Ovary (tissue), 9 donors: Measurements from ENCODE around the gene ZNF222. TPM values are rescaled to one million over a fixed set of nuclear protein-coding genes. Genes with fewer than 3 reads are reported as not detected.

Source experiments
- DNase-seq, 5 donors: peaks; one replicate each; pipeline ENCODE4 v3.0.0-alpha.2; 2019 to 2020
- H3K27ac ChIP-seq, 2 donors: fragments of 200-600 bp; one replicate each; pipeline versions ENCODE4 v1.5.1 to v1.8.0; 2019 to 2022
- H3K27me3 ChIP-seq: fragments of 200-600 bp; one replicate; pipeline ENCODE4 v1.8.0; 2022
- H3K36me3 ChIP-seq: fragments of 200-600 bp; sonication (generic); one replicate; pipeline ENCODE4 v1.5.1; 2019
- H3K4me1 ChIP-seq: one replicate; pipeline ENCODE4 v1.8.1; 2013; ENCODE audit warnings: mild to moderate bottlenecking, moderate library complexity; ENCODE audit not compliant: insufficient read depth
- H3K4me3 ChIP-seq: fragments of 200-600 bp; sonication (generic); one replicate; pipeline ENCODE4 v1.5.1; 2017
- H3K9me3 ChIP-seq, 2 donors: fragments of 200-600 bp in 1 of 2; sonication (generic) in 1 of 2; one replicate each; pipeline versions ENCODE4 v1.5.1 to v1.8.1; 2013 to 2019; ENCODE audit warnings: mild to moderate bottlenecking in 1 of 2, moderate library complexity in 1 of 2
- CTCF ChIP-seq, 3 donors: fragments of 450-650 bp in 2 of 3; fragments of 200-600 bp in 1 of 3; IDR thresholded peaks; one replicate each; pipeline versions ENCODE4 v1.5.1 to v1.8.0; 2016 to 2022; ENCODE audit warnings: antibody characterized with exemption in 3 of 3, mild to moderate bottlenecking in 1 of 3
- EP300 ChIP-seq: sonication (generic); formaldehyde crosslinking; IDR thresholded peaks from one replicate; pipeline ENCODE4 v1.6.1; 2017; ENCODE audit warnings: antibody characterized with exemption
- POLR2A ChIP-seq: fragments of 450-650 bp; IDR thresholded peaks from one replicate; pipeline ENCODE4 v1.6.1; 2017; ENCODE audit warnings: antibody characterized with exemption, mild to moderate bottlenecking, moderate library complexity
- WGBS, 3 donors: extraction: QIAGEN DNeasy Blood & Tissue Kit in 1 of 3; methylation state at CpG; one replicate each; pipeline versions ENCODE4 v1.1.5 to v1.1.7; 2013 to 2017; 5-methylcytosine and 5-hydroxymethylcytosine counted together
- intact Hi-C, 4 donors: fragments of 100-400 bp; cut with DNase I; formaldehyde crosslinking; loops; one replicate each; pipeline versions ENCODE4 v1.11.0 to v1.15.1; 2022 to 2023
- polyA plus RNA-seq, 2 donors: library from polyadenylated mRNA; stranded (reverse); fragments of 200-250 nt in 1 of 2; fragments of 350-450 nt in 1 of 2; fragmentation: Illumina TruSeq in 1 of 2; extraction: RNeasy Lipid Tissue Mini Kit (QIAGEN cat#74804) in 1 of 2; gene quantifications; one replicate each; pipeline ENCODE4 v1.2.3, GENCODE V29; 2013 to 2014
- total RNA-seq, 7 donors: library from RNA; depleted of rRNA in 2 of 7; stranded (reverse); fragments of >200 nt in 2 of 7; fragmentation: NEBNext Ultra II Directional in 3 of 7; extraction: Animal tissue kit (Norgen Biotek cat#: 25700) in 3 of 7; gene quantifications; one replicate each; pipeline versions ENCODE4 v1.1.0 to v1.2.4, GENCODE V29; 2016 to 2023
- donor health status: DM: no; HTN: no; CAD: no; lungs with moderate emphysema.
- donor health status: DM: no; HTN: no; CAD: no.
- donor health status: Bipolar disorder and iron deficiency.
- donor health status: DM: yes; HTN: yes; CAD: no.
- donor health status: DM: no; HTN: no; CAD: no.
- donor health status: DM: yes; HTN: yes; CAD: no.

ZNF222 gene
- total and polyA plus RNA-seq, 9 donors = 3.3 to 6.0 (median 4.8) TPM

GRCh38 chr19:44003461-44004009 is 21.6 kb upstream of the ZNF222 start:
- DNase-seq = peak in 2 of 5 donors; percentile 17 to 23
- TF ChIP-seq POLR2A = no peak
- no peak for TF ChIP-seq EP300
- no peak for TF ChIP-seq CTCF (IDR thresholded peaks at IDR 0.05)

GRCh38 chr19:44005973-44006372 is 19.2 kb upstream of the ZNF222 start:
- Histone ChIP-seq H3K36me3 (peaks cover 3% of the 10 kb centered on the region), H3K27me3 (no peaks in the 10 kb centered on the region), H3K4me1 (peaks cover 8% of the 10 kb centered on the region), H3K9me3 (peaks cover 7 to 44% of the 10 kb centered on the region in 2 donors), H3K27ac (no peak overlapping the region), H3K4me3 (no peak overlapping the region)
- intact Hi-C loops = loop anchor here in 1 of 4 donors (10.0 kb wide), 1 partner anchor 109 kb away; the partner anchor contains the start of gene ZNF225
- TF ChIP-seq CTCF (IDR thresholded peaks at IDR 0.05) = no peak
- TF ChIP-seq EP300 = no peak
- TF ChIP-seq POLR2A = no peak
- 92 to 99% (median 98%) methylated on average over 1 of the region's 1 CpG for WGBS, 3 donors
- no peak for DNase-seq

More at GRCh38 chr19:44003461-44004009, 21.6 kb upstream of the ZNF222 start:
- intact Hi-C loops = loop anchor here in 1 of 4 donors (2.0 to 10.0 kb wide), 2 partner anchors 19 to 111 kb away; partner anchors contain the start of genes ZNF155 and ZNF225
- peaks cover 8% of the 10 kb centered on the region for H3K4me1 ChIP-seq
- peak overlapping the region; percentile 84 for H3K4me3 ChIP-seq
- WGBS, 3 donors = 1 to 3% (median 2%) methylated on average over 15 of the region's 15 CpGs
- H3K27me3 ChIP-seq = no peaks in the 10 kb centered on the region
- peaks cover 0 to 22% of the 10 kb centered on the region in 2 donors for H3K9me3 ChIP-seq
- peaks cover 3% of the 10 kb centered on the region for H3K36me3 ChIP-seq
- H3K27ac ChIP-seq = no peak overlapping the region

- peaks cover 5% of the 10 kb centered on the region for H3K4me1 ChIP-seq
- H3K4me3 ChIP-seq = no peak overlapping the region
- peaks cover 7 to 47% of the 10 kb centered on the region in 2 donors for H3K9me3 ChIP-seq
- peaks cover 3% of the 10 kb centered on the region for H3K36me3 ChIP-seq
- H3K27ac ChIP-seq = no peak overlapping the region
- 98 to 99% (median 99%) methylated on average over 6 of the region's 6 CpGs for WGBS, 3 donors
- no peaks in the 10 kb centered on the region for H3K27me3 ChIP-seq
- intact Hi-C loops = loop anchor here in 1 of 4 donors (10.0 kb wide), 1 partner anchor 107 kb away; the partner anchor contains the start of gene ZNF225
- no peak for DNase-seq
- TF ChIP-seq EP300 (no peak), POLR2A (no peak), CTCF (IDR thresholded peaks at IDR 0.05) (no peak)
Measured at GRCh38 chr19:44007473-44007872, 17.7 kb upstream of the ZNF222 start.

GRCh38 chr19:44010468-44010867 is 14.7 kb upstream of the ZNF222 start:
- Histone ChIP-seq H3K36me3 (peaks cover 3% of the 10 kb centered on the region), H3K4me1 (no peaks in the 10 kb centered on the region), H3K27ac (no peak overlapping the region), H3K27me3 (no peaks in the 10 kb centered on the region), H3K9me3 (peaks cover 7 to 47% of the 10 kb centered on the region in 2 donors), H3K4me3 (no peak overlapping the region)
- intact Hi-C loops = no loop called here
- no peak for DNase-seq
- TF ChIP-seq EP300 (no peak), CTCF (IDR thresholded peaks at IDR 0.05) (no peak), POLR2A (no peak)
- WGBS, 3 donors = 94 to 98% (median 94%) methylated on average over 5 of the region's 5 CpGs
